Tibial artery (tissue), 4 donors: ENCODE results near the gene ZMYM1.

ENCODE experiments used
- DNase-seq, 2 donors: peaks; one replicate each; pipeline ENCODE4 v3.0.0-alpha.2; 2019
- H3K27ac ChIP-seq, 2 donors: fragments of 200-600 bp; sonication (generic) in 1 of 2; 1 replicate in 1 of 2; 2 replicates in 1 of 2; pipeline ENCODE4 v1.5.1; 2018 to 2019; ENCODE audit warnings: mild to moderate bottlenecking in 1 of 2
- H3K27me3 ChIP-seq, 2 donors: fragments of 200-600 bp; sonication (generic) in 1 of 2; one replicate each; pipeline versions ENCODE4 v1.5.1 to v1.6.0; 2016 to 2019
- H3K36me3 ChIP-seq, 3 donors: fragments of 200-600 bp; sonication (generic) in 2 of 3; one replicate each; pipeline ENCODE4 v1.5.1; 2016 to 2019; ENCODE audit warnings: mild to moderate bottlenecking in 2 of 3
- H3K4me1 ChIP-seq, 4 donors: fragments of 200-600 bp; sonication (generic) in 2 of 4; 1 replicate in 3 of 4; 2 replicates in 1 of 4; pipeline ENCODE4 v1.5.1; 2016 to 2019
- H3K4me3 ChIP-seq, 2 donors: fragments of 200-600 bp; sonication (generic) in 1 of 2; 1 replicate in 1 of 2; 2 replicates in 1 of 2; pipeline ENCODE4 v1.5.1; 2018 to 2019; ENCODE audit warnings: mild to moderate bottlenecking in 2 of 2
- H3K9me3 ChIP-seq, 3 donors: fragments of 200-600 bp; sonication (generic) in 1 of 3; one replicate each; pipeline ENCODE4 v1.5.1; 2016 to 2019
- intact Hi-C: fragments of 100-400 bp; cut with DNase I; formaldehyde crosslinking; loops from one replicate; pipeline ENCODE4 v1.15.0; 2023; ENCODE audit warnings: low total_unique reads
- TF ChIP-seq, protein P1 (sequence below), 2 experiments: fragments of 200-600 bp in 1 of 2; fragments of 450-650 bp in 1 of 2; IDR thresholded peaks; one replicate each; pipeline ENCODE4 v1.5.1; 2017 to 2019; ENCODE audit warnings: antibody characterized with exemption in 2 of 2, mild to moderate bottlenecking in 1 of 2, moderate library complexity in 1 of 2

ZMYM1 gene

DNA sequence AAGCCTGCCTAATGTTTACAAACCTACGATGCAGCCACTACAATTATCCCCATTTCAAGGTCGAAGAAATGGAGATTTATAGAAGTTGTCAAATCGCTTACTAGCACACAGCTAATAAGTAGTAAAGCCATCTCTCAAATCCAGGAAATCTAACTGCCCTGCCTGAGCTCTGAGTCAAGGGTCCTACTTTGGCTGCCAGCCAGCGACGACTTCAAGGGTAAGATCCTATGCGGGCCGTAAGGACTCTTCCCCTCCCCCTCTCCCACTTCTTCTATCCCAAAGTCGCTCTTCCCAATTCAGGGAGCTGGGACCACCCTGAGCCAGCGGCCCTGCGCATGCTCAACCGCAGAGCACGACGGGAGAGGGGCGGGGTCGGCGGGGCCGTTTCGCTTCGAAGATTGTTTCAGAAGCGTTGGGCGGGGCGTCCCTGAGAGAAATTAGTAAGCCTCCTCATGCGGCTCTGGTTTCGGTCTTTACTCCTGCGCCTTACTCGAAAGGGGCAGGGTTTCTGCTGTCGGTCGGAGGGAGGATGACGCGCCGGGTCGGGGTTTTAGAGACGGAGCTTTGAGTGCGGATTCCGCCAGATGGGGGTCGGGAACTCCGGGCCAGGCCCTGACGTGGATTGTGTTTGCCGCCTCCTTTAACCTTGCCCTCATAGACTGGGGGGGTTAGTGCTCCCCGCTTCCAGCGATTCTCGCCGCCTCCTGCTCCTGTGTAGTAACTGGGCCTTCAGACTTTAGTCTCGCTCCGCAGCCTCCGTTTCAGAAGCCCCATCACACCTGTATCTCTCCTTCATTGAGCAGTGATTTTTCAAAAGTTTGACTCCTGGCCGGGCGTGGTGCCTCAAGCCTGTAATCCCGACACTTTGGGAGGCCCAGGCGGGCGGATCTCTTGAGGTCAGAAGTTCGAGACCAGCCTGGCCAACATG lies at the start of gene ZMYM1:
ZMYM1 (plus strand) TSS at position 383 of the 928 bp plus-strand sequence. CDS start 14,603 bp downstream, outside the sequence.
- Histone ChIP-seq H3K4me1 (peaks cover 0 to 17% (median 6%) of the 10 kb centered on the region in 4 donors), H3K9me3 (no peaks in the 10 kb centered on the region), H3K36me3 (no peaks in the 10 kb centered on the region), H3K27me3 (peaks cover 0 to 7% of the 10 kb centered on the region in 2 donors), H3K27ac (peak within 1 kb of the TSS; percentile 85 to 93), H3K4me3 (peak within 1 kb of the TSS; percentile 64 to 89)
- intact Hi-C loops = no loop called here
- DNase-seq = peak; percentile 80 to 88
- TF ChIP-seq, protein P1, sequence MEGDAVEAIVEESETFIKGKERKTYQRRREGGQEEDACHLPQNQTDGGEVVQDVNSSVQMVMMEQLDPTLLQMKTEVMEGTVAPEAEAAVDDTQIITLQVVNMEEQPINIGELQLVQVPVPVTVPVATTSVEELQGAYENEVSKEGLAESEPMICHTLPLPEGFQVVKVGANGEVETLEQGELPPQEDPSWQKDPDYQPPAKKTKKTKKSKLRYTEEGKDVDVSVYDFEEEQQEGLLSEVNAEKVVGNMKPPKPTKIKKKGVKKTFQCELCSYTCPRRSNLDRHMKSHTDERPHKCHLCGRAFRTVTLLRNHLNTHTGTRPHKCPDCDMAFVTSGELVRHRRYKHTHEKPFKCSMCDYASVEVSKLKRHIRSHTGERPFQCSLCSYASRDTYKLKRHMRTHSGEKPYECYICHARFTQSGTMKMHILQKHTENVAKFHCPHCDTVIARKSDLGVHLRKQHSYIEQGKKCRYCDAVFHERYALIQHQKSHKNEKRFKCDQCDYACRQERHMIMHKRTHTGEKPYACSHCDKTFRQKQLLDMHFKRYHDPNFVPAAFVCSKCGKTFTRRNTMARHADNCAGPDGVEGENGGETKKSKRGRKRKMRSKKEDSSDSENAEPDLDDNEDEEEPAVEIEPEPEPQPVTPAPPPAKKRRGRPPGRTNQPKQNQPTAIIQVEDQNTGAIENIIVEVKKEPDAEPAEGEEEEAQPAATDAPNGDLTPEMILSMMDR (IDR thresholded peaks at IDR 0.05) = no peak

DNA sequence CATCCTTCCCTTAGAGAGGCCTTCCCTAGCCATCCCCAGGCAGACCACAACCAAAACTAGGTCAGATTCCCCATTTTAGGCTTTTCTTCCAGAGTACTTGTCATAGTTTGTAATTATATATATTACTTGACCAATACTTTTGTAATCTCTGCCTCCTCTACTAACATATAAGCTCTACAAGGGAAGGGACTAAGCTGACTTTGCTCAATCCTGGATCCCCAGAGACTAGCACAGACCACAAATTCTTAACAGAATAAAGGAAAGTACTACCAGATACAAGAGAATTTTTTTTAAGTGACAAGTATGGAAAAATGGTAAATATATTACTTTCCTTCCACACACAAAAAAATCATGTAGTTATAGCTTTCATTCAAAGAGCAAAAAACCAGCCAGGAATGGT lies 49.4 kb upstream of the ZMYM1 start:
- Histone ChIP-seq H3K4me1 (peaks cover 0 to 27% (median 14%) of the 10 kb centered on the region in 4 donors), H3K4me3 (peak overlapping the region in 1 of 2 donors; percentile 69), H3K27ac (no peak overlapping the region), H3K9me3 (peaks cover 0 to 5% (median 0%) of the 10 kb centered on the region in 3 donors), H3K36me3 (peaks cover 0 to 7% (median 0%) of the 10 kb centered on the region in 3 donors), H3K27me3 (no peaks in the 10 kb centered on the region)
- TF ChIP-seq, protein P1 (IDR thresholded peaks at IDR 0.05) = no peak
- DNase-seq = no peak
- intact Hi-C loops = loop anchor here (10.0 kb wide), 1 partner anchor 45 kb away; the partner anchor contains the start of gene TMEM35B

DNA sequence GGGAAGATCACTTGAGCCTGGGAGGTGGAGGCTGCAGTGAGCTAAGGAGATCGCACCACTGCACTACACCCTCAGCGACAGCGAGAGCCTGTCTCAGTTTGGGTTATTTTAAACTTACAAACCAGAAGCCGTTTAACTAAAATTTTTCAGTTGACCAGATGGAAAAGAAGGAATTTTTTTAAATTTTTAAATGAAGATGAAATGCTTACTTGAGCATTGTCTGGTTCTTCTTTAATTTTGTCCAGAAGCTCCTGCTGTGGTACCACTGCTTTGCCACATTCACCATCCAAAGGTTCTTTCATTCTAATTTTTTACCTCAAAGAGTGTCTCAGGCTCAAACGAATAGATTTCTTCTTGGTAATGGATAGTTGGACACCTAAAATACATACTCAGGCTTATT lies 48.8 kb upstream of the ZMYM1 start:
- Histone ChIP-seq H3K36me3 (peaks cover 0 to 7% (median 0%) of the 10 kb centered on the region in 3 donors), H3K4me1 (peaks cover 0 to 27% (median 14%) of the 10 kb centered on the region in 4 donors), H3K27me3 (no peaks in the 10 kb centered on the region), H3K9me3 (peaks cover 0 to 5% (median 0%) of the 10 kb centered on the region in 3 donors), H3K4me3 (peak overlapping the region; percentile 64 to 69), H3K27ac (peak overlapping the region; percentile 87 to 91)
- intact Hi-C loops = loop anchor here (10.0 kb wide), 1 partner anchor 46 kb away; the partner anchor contains the start of gene TMEM35B
- TF ChIP-seq, protein P1 (IDR thresholded peaks at IDR 0.05) = no peak
- DNase-seq = no peak

DNA sequence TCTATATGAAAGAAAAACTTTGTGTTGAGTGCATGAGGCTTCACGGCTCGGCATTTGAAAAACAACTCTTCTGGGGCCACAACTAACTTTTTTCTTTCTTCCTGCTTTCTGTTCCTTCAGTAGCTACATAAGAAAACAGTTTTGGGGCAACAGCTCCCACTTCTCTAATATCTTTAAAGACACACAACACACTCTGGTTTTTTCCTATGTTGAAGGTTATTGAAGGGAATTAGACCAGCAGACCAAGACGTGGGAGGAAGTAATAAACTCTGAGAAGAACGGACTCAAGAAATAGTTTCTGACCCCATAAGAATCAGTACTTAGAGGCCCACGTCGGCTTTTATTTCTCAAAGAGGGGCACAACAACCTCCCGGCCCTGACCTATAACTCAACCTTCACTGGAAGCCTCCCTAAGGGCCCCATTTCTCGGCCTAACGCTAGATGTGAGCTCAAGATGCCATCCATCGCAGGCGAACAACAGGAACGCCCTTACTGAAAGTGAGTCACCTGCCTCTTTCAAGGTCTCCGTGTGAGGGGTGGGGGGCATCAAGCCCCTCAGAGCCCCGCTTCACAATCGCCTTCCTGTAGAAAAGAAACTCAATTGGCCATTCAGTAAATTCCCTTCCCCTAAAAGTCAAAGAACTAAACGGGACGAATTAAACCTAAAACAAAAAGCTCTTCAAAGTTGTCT lies 48.3 kb upstream of the ZMYM1 start:
- DNase-seq = no peak
- peak overlapping the region; percentile 64 to 69 for H3K4me3 ChIP-seq
- peaks cover 0 to 27% (median 14%) of the 10 kb centered on the region in 4 donors for H3K4me1 ChIP-seq
- H3K27me3 ChIP-seq = no peaks in the 10 kb centered on the region
- TF ChIP-seq, protein P1 (IDR thresholded peaks at IDR 0.05) = no peak
- peaks cover 0 to 7% (median 0%) of the 10 kb centered on the region in 3 donors for H3K36me3 ChIP-seq
- intact Hi-C loops = loop anchor here (10.0 kb wide), 1 partner anchor 46 kb away; the partner anchor contains the start of gene TMEM35B
- peaks cover 0 to 5% (median 0%) of the 10 kb centered on the region in 3 donors for H3K9me3 ChIP-seq
- H3K27ac ChIP-seq = peak overlapping the region; percentile 87 to 91

DNA sequence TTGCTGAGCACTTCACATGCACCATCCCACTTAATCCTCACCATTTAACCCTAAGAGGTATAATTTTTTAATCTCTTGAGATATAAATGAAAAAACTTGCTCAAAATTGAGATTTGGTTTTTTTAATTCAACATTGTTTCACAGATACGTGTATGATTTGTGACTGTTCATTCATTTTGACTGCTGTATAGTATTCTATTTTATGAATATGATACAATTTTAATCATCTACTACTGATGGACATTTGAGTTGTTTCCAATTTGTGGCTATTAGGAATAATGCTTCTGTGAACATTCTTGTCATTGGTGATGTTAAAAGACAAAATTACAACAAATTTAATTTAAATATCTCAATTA lies 46.8 kb upstream of the ZMYM1 start:
- DNase-seq = no peak
- peak overlapping the region in 1 of 2 donors; percentile 87 for H3K27ac ChIP-seq
- no peaks in the 10 kb centered on the region for H3K27me3 ChIP-seq
- TF ChIP-seq, protein P1 (IDR thresholded peaks at IDR 0.05) = no peak
- peaks cover 0 to 7% (median 0%) of the 10 kb centered on the region in 3 donors for H3K36me3 ChIP-seq
- peaks cover 0 to 27% (median 14%) of the 10 kb centered on the region in 4 donors for H3K4me1 ChIP-seq
- H3K4me3 ChIP-seq = peak overlapping the region; percentile 64 to 69
- H3K9me3 ChIP-seq = peaks cover 0 to 5% (median 0%) of the 10 kb centered on the region in 3 donors
- intact Hi-C loops = loop anchor here (10.0 kb wide), 1 partner anchor 48 kb away; the partner anchor contains the start of gene TMEM35B
